ENCODE data around the gene CD99L2.

CD99L2 gene

GRCh38 chrX:150777328-150777992 is 121.0 kb downstream of the CD99L2 start:
- DNase-seq: no peak

GRCh38 chrX:150775569-150776350 is 122.7 kb downstream of the CD99L2 start:
- no peak for DNase-seq

- DNase-seq: no peak
Measured at GRCh38 chrX:150774798-150775568, 123.5 kb downstream of the CD99L2 start.

- no peak for DNase-seq
Measured at GRCh38 chrX:150773634-150774033, 124.8 kb downstream of the CD99L2 start.

DNA sequence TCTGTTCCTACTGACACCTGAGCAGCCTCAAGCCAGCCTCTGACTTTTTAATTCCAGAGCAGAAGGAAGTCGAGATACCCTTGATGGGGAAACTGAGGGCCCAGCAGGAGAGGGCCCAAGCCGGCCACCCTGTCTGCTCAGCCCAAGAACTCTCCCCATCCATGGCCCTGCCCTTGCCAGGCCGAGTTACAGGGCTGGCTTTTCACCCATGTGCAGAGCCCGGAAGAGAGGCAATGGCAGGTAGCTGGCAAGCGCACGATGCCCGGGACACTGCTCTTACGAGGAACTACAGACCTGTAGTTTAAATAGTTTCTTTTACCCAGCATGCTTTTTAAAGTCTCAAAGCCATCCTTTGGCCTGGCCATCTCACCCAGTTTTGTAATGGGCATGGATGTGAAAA is 125.4 kb downstream of the CD99L2 start:
- no peak for DNase-seq

DNA sequence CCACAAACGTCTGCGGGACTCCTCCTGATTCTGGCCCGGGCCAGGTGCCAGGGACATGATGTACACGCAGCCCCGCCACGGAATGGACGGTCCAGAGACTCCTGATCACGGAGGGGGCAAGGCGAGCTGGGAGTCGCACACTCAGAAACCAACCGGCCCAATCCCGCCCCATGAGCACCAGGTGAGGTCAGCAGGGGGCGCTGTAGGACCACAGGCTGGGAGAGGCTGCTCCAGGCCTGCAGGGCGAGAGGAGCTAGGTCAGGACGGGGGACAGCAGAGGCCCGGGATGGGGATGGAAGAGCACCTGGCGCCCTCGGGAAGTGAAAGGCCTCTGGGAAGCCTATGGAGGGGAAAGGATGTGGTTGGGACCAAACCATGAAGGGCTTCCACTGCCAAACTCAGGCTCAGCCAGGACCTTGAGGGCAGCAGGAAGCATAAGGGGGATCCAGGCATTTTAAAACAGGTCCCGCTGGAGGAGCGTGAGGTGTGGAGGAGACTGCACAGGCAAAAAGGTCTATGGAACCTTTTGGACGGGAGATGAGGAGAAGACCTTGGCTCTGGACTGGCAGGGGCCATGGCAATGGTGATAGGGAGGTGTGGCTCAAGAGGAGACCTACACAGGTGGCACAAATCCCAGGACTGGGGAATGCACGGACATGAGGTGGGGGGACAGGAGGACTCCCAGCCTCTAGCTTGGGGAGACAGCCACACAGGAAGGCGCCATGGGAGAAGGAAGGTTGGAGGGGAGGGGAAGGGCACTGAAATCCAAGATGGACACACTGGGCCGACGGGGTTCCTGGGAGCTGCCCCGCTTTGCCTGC is 126.1 kb downstream of the CD99L2 start:
- peak; percentile 83 for DNase-seq

DNA sequence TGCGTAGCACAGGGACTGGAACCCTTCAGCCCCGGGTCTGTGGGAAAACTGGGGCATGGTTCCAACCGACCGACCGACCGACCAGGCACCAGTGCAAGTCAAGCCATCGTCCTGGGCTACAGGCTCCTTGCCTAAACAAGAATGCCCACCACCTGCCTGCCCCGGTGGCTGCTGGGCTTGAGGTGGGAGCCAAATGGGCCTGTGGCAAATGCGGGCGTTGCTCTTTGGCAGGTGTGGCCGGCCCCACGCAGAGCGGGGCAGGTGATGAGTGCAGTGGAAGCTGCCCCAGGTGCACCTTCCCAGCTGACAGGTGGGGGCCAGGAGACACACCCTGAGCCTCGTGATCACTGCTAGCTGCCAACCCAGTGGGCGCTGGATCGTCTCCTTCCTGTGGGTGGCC is 127.4 kb downstream of the CD99L2 start:
- DNase-seq: no peak

DNA sequence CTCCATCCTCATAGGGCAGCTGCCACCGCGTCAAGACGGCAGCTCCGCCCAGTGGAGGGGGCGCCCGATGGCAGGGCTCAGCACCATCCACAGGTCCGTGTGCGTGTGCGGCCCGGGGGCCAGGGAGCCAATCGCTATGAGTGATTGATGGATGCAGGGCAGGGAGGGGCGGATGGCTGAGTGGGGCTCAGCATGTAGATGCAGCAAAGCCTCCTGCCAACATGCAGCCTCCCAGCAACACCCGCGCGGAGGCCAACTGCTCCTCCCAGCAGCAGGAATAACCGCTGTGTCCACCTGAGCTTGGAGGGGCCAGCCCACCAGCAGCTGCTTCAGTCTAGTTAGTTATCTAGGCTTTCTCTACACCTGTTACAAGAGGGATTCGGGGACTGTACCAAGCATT is 127.8 kb downstream of the CD99L2 start:
- no peak for DNase-seq

DNA sequence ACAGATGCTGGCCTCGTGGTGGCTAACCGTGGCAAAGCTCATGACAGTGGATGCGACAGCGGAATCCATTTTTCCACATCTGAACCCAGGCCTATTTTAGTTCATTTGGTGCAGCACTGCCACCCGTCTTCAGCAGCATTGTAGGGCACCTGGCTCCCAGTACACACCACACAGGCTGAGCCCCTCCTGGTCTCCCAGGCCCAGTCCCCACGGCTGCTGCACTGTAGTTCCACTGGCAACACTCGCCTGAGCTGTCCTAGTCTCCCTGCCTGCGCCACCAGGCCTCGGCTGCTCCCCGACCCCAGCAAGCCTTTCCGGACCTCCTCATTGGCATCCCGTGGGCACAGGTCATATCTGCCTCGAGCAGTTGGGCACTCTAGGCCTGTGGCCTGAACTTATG is 129.1 kb downstream of the CD99L2 start:
- DNase-seq: no peak

GRCh38 chrX:150768580-150769190 is 129.8 kb downstream of the CD99L2 start:
- no peak for DNase-seq

GRCh38 chrX:150768132-150768485 is 130.4 kb downstream of the CD99L2 start:
- no peak for DNase-seq

- DNase-seq: no peak
Measured at GRCh38 chrX:150767475-150768131, 130.9 kb downstream of the CD99L2 start.

DNA sequence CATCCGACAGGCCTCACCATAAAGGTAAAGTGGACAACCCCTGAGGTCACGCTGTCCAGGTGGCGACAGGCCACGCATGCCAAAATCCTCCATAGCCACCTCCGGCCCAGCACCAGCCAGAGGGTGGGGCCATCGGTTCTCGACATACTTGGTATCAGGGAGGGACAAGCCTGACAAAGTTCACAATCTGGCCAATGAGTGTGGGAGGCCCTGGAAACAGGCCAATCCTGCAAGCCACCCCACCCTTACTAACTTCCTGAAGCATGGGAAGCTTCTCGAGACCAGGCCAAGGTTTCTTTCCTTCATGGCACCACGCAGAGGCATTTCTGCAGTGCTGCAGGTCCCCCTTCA is 131.4 kb downstream of the CD99L2 start:
- no peak for DNase-seq

DNA sequence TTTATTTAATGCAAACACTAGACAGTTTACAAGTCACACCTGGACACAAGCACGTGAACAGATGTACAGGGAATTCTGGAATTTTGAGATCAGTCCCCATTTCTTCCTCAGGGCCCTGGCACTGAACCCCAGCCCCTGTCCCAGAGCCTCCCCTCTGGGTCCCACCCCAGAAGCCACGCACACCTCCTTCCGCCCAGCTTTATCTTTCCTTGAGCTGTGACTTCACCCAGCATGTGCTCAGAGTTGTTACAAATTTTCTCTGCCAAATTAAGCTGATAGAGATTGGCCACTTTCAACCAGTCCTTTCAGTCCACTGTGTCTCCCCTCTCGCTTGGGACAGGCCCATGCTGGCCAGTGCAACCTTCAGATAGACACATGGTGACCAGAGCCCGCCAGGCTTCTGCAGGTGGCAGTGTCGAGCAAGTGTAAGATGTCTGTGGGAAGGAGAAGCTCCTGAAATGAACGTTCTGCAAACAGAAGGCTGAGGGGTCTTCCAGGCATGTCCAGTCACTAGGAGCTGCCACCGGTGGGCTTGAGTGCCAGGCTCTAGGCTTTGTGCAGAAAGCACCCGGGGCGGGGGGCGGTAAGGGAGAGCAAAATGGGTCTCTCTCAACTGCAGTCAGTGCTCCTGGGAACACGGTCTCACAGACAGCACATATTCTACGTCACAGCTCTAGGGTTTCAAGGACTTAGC is 132.0 kb downstream of the CD99L2 start:
- DNase-seq: no peak

- DNase-seq: no peak
Measured at GRCh38 chrX:150765782-150766350, 132.6 kb downstream of the CD99L2 start.

- DNase-seq: no peak
Measured at GRCh38 chrX:150765237-150765636, 133.2 kb downstream of the CD99L2 start.

DNA sequence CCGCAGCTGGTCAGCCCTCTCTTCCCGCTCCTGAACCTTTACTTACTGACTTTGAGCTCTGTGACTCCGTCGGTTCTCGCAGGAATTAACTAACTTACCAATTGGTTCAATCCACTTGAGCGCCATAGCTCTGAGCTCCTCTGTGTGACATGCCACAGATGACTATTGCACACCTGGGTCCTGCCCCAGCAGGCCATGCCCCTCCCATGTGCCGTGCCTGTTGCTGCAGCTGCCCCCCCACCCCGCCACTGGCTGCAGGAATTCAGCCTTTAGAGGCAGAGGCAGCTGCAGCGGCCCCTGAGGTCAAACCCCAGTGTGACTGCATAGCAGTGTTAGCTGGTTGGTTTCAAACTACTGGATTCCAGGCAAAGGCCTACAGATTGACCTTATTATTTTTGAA is 134.7 kb downstream of the CD99L2 start:
- no peak for DNase-seq

DNA sequence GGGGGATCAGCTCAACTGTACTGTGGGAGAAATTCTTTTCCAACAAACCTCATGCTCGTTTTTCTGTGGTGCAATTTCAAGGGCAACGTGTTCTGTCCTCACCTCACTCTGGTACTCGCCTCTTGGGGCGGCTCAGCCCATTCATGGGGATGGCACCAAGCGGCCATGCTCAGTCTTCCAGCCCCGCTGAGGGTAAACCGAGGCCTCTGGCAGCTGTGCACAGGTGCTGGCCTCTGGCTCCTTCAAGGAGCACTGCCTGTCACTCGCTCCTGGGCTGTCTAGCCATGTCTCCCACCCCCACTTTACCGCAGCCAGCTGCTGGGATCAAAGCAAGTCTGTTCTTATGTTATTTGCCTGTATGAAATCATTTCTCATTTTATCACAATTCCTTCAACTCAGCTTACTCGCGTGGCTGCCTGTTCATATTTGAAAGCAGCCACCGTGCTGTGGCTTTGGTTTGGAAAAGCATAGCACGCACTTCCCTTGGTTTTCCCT is 135.1 kb downstream of the CD99L2 start:
- no peak for DNase-seq

GRCh38 chrX:150762258-150763165 is 136.0 kb downstream of the CD99L2 start:
- no peak for DNase-seq

GRCh38 chrX:150761819-150762216 is 136.7 kb downstream of the CD99L2 start:
- no peak for DNase-seq
